ENCODE measurements around the gene SOX6.
"Not testable (repeated sequence)": the region's sequence is repeated elsewhere in the genome, so short reads cannot be mapped to it uniquely, and the experiment has no call there.

Gene SOX6

DNA sequence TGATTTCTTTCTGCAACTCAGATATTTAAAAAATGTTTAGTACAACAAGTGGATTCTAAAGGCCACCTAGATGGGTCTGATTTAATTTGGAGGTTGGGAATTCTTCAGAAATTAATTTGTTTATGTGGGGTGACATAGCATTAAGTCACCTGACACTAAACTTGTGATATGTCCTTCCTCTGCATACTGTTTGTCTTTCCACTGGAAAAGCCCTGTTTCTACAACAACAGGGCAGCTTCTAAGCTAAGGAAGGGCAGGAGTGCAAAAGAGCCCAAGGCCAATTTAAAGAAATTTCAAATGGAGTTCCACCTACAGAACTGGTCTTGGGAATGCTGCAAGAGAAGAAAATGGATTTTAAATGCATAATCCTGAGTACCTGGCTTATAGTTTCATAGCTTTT is 319.2 kb downstream of the SOX6 start:
- no peak for DNase-seq (ENCODE audit: low spot score)

DNA sequence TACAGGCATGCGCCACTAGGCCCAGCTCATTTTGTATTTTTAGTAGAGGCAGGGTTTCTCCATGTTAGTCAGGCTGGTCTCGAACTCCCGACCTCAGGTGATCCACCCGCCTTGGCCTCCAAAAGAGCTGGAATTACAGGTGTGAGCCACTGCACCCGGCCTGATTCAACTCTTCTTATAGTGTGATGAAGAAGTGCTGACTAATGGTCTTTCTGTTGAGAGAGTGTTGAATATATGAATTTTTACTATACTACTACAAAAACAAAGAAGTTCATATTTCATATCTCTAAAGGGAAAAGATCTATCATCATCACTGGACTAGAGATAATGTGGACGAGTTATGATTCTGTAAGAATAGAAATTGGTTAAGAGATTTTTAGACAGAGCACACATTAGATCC is 320.1 kb downstream of the SOX6 start:
- DNase-seq (ENCODE audit: low spot score): no peak

DNA sequence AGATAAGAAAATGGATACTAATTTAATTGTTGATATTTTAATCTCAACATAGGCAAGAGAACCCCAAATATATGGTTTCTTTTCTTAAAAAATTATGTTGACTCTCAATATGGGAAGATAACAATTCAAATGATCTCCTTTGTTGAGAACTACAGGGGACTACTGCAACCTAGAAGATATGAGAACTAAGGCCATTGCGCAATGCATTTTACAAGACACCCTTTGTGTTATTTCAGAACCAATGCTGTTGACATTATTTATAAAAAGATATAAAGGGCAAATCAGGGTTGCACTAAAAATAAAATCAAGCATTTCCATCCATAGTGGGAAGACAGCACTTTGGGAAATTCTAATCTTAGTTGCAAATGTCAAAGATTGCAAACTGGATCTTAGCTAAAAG is 322.3 kb downstream of the SOX6 start:
- DNase-seq (ENCODE audit: low spot score): no peak

DNA sequence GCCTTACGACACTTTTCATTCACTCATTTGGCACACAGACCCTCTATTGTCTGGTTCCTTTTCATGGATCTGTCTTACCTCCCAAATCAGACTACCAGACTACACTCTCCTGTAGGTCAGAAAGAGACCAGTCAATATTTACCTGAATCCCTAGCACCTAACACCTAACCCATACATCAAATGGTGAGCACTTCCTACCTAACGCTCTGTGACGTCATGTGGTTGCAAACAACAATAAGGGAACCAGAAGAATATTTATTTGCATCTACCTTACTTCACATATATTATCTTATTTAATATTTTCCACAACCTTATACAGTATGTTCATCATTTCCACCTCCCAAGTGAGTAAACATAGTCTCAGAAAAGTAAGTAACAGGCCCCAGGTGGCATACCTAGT is 323.4 kb downstream of the SOX6 start:
- no peak for DNase-seq (ENCODE audit: low spot score)

DNA sequence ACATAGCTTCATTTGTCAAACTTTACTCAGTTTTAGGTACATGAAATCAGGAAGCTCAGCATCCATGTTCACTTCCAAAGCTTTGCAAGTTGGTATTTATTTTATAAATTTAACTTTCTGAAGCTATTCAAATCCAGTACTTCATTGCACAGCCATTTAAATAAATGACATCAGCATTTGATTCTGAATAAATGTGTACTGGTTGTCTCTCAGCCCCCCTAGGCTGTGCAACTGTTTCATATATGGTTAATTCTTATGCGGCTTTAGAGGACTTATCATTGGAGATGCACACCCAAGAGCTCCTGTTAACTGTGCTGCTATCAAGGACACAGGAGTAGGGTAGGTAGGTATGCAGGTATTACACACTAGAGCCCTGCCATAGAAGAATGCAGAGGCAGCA is 325.1 kb downstream of the SOX6 start:
- DNase-seq (ENCODE audit: low spot score): no peak

DNA sequence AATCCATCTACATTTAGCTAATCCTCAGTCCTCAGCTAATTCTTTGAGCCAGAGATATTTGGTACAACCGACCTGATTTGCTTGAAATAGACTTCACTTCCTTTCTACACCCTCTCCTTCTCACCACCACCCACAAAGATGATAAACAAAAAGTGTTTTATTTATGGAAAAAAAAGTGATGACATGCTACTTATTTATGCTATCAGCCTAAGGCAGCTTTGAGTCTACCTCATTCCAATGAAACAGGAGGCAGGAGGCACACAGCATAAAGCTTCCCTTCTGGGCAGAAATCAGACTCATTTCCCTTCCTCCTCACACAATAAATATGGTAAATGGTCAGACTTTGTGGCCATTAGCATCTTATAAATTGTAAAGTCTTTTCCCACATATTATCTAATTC is 325.7 kb downstream of the SOX6 start:
- DNase-seq (ENCODE audit: low spot score): no peak

DNA sequence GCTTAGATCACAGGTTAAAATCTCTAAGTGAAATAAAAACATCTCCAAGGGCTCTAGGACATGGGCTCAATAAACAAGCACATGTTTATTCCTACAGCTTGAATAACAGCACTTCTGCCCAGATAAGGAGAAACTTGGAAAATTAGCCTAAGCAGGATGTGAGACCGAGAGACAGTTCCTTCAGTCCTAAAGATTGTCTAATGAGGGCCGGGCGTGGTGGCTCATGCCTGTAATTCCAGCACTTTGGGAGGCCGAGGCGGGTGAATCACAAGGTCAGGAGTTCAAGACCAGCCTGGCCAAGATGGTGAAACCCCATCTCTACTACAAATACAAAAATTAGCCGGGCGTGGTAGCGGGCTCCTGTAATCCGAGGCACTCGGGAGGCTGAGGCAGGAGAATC is 327.2 kb downstream of the SOX6 start:
- not testable (repeated sequence) for DNase-seq (ENCODE audit: low spot score)

DNA sequence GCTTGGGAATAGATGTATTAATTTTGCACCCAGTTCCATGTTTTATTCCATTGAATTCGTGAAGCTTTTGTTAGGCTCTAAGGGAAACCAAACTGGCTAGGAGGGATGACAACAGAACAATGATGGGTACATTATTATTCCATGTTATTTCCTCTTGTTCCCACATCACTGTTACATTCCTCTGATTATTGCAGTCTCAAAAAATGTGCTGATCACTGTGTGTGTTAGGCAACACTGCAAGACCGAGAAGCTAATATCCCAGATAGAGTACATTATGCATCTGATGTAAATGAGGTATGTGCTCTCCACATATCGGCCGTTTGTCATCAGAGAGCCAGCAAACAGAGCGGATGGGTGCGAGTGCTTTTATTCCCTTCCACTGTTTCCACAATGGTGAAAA is 327.9 kb downstream of the SOX6 start:
- no peak for DNase-seq (ENCODE audit: low spot score)

DNA sequence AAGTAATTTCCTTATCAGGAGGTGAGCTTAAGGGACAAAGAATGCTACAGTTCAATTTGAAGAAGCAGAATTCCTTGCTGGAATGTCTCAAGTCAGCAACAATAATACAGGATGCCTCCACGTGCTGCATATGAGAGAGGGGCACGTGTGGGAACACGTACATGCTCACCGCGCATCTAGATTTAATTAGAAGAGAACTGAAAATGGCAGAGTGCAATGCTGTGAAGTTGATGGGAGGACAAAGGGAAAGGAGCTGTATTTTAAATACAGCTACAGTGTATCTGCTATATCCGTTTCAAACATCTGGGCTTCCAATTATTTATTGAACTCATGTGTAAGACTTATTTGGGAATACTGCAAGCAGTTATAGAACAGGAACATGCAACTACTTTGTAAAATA is 328.7 kb downstream of the SOX6 start:
- no peak for DNase-seq (ENCODE audit: low spot score)

DNA sequence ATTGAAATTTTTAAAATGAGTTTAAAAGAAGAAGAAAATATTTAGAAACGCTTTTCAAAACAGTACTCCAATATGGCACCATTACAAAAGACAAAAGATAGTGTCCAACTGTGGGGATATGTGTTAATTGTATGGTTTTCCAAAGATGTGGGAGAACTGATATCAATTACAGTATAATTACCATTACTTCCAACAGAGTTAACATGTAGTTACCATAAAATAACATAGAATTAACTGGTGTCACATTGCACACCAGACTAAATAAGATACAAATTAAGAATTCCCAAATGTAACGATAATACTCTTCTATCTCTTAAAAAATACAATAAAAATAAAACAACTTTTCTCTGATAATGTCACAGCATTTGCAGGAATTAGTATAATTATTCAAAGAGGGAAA is 329.5 kb downstream of the SOX6 start:
- DNase-seq (ENCODE audit: low spot score): no peak

DNA sequence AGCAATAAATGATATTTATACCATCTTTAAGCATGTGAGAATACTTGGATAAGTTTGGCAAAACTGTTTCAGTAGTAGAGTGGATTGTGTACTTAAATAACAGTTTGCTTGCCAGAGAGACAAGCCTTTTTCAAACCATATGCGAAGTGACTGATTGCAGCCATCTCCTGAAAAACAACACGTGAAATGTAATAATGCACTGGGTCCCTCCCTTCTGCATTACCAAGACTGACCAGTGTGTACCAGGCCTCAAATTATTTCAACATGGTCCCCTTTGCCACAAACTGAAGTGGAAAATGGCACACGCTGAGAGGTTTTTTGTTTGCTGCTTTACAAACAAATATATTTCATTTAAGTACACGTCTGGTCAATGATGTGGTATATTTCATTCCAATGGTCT is 337.4 kb downstream of the SOX6 start:
- DNase-seq (ENCODE audit: low spot score): no peak

DNA sequence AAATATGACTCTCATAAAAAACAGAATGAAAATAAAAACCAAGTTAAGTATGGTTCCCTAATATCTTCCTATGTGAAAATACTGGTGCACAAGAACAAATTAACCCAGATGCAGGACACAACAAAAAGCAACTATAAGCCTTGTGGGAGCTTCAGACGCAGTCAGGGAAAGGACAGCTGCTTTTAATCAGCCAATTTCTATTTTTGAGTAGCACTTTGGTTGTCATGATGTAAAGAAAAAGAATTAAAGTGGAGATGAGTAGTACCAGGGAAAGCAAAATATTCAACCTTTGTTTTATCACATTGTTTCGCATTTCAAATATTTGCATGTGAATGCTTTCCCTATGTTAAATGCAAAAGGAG is 339.9 kb downstream of the SOX6 start:
- DNase-seq (ENCODE audit: low spot score): no peak

DNA sequence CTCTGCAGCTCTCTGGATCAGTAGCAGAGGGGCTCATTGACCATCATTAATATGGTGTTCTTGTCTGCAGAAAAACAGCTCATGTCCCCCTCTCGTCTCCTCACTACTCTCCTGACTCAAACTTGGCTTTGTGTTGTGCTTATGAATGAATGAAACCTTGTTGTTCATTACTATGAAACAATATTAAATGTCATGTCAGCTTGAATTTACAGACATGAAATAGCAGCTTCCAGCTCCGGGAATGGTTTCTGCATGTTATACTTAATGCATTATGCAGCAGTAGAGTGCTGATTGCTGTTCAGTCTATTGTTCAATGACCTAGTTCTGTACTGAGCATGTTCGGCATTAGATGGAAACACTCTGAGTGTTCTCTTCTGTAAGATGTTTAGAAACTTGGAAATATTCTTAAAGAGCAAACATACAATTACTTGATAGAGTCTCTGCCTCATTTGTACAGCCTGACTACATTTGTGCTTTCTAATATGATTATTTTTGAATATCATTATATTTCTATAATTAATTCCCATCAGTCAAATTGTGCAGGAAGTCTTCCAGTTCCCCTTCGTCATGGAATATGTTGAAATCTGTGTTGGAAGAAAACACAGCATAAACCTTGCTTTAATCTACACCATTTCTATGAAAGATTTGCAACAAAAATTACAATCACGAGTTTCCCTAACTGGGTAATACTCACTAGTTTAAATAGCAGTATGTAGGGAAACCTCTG is 340.4 kb downstream of the SOX6 start:
- no peak for DNase-seq (ENCODE audit: low spot score)

DNA sequence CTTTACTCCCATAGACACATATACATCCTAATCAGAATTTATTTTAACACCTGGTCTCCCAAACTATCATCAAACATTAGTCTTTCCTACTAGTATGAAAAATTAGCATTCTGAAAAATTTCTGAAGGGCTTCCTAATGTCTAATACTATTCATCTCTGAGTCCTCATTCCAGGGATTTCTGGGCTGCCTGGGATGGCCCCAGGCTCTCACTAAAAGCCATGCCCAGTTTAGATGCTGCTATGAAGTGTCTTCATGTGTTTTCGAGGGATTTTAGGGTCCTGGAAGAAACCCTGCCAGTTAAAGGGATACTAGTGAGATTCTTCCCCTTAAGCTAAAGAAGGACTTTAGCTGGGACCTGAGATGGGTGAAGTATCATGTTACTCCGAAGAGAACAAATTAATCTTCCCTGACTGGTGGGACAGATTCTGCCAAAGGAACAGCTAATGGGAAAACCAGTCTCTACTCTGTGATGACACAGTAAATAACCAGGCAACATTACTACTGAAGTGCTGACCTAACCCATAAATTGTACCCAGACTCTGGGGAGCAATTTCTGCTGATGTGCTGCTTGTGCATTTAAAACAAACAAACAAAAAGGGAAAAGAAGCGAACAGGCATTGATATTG is 342.6 kb downstream of the SOX6 start:
- no peak for DNase-seq (ENCODE audit: low spot score)

DNA sequence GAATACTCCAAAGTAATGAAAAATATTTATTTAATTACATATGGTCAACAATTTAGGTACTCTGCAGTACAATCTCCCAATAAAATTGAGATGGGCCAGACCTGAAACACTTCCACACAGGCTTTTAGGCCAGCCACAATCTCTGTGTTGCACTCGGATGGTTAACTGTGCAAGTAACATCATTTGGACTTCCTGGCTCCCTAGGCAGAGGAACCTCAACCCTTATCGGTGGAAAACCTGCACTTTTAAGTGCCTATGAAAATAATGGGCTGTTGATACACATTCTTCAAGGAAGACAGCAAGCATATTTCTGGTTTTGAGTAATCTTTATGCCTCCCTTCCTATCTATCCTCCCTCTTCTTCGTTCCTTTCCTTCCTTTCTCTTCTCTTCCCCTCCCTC is 343.1 kb downstream of the SOX6 start:
- DNase-seq (ENCODE audit: low spot score): no peak

DNA sequence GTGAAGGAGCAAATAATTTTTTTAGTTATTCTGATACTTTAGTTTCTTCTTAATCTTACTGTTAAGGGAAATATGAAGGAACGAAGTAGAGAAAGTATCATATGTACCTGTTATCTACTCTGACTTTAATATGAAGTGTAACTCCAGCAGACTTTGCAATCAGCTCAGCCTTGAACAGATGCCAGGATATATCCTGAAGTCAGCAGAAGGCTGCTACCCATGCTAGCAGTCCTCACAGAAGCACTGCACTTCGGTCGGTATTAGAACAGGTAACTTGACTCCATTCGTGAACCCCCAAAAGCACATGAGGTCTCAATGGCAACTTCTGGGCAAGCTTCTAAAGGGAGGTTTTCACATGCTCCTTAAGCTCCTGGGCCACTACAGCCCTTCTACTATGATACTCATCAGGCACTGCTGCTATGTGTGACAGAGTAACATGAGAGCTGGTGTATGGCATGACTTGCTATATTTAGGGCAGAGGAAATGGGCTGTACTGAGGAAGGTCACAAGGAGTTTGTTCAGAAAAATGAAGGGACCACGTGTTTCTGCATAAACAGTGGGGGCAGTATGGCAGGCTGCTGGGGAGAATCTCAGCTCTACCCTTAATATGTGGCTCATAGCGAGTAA is 344.1 kb downstream of the SOX6 start:
- peak; percentile 13 for DNase-seq (ENCODE audit: low spot score)

DNA sequence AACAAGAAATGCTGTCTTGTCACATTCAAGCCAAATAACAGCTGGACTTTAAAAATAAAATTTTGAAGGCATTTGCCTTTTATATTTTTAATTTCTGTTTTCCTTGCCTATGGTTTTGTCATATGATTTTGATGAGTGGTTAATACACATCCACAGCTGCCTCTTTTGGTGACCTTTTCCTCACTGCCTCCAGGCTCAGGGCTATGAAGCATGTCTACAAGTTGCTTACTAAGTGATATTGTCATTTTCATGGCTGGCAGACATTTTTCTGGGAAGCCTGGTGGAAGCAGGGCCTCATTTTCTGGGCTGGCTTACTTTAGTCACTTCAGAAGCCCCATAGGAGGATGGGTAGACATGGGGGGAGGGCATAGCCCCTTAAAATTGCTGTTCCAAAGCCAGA is 344.9 kb downstream of the SOX6 start:
- DNase-seq (ENCODE audit: low spot score): no peak

DNA sequence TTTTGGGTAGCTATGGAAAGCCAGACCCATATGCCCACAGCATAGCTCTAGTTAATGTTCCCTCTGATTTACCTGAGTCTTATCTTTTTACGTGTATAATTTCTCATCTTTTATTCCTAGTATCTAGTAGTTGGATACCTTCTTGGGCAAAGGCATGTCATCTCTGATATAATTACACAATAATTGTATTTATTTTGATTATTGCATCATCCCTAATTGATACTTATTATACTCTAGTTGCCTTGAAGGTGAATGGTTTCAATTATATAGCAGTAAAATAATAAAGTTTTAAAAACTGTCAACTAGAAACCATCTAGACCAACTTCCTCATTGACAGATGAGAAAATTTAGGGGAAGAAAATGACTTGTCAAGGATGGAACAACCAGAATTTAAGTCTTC is 347.3 kb downstream of the SOX6 start:
- DNase-seq (ENCODE audit: low spot score): no peak

DNA sequence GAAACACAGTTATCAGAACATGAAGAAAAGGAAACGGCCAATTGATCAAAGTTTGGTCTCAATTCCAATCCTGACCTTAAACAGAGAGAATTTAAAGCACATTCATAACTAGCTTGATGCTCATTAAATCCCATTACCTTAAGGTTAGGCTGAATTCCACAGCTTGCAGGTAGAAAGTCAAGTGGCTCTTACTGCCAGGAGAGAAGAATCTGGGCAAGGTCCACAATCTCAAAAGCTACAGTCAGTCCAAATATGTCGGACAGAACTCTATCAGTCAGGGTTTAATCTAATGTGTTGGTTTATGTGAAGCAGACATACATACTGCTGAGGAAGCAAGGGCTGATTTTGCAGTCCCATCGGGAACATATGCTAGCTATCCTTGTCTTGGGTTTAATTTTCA is 348.8 kb downstream of the SOX6 start:
- no peak for DNase-seq (ENCODE audit: low spot score)

DNA sequence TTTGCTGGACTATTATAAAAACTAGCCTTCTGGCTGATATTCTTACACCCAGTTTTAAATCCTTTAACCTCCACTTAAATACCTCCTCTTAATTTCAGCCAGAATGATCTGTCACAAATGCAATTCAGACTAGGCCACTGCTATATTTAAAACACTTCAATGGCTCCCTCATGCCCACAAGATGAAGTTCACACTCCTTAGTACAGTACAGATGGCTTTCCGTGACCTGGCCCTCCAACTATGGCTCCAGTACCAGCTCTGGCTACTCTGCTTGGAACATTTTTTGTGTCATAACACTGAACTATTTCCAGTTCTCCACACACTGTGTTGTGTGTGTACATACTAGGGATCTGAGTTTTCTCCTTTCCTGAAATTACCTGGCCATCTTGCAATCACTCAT is 353.4 kb downstream of the SOX6 start:
- DNase-seq (ENCODE audit: low spot score): no peak

DNA sequence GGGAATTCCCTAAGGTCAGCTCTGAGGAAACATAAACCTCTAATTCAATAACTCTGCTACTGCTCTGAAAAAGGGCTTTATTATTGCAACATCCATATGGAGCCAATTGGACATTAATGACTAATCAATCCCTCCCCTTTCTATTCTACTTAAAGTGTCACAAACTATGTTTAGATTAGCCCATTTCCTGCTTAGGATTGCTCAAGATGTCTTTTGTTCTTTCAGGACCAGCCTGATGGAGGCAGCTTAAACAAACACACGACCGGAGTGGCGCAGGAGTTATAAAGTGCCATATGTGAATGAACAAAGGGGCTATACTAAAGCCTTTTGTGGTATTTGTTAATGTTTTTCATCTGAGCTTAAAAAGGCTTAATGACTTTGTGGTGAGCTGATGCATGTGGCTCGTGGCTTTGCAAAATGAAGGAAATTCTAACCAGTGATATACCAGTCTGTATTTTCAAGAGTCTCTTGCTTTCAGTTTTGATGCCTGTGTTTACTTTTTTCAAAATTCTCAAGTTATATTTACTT is 354.4 kb downstream of the SOX6 start:
- peak; percentile 73 for DNase-seq (ENCODE audit: low spot score)

DNA sequence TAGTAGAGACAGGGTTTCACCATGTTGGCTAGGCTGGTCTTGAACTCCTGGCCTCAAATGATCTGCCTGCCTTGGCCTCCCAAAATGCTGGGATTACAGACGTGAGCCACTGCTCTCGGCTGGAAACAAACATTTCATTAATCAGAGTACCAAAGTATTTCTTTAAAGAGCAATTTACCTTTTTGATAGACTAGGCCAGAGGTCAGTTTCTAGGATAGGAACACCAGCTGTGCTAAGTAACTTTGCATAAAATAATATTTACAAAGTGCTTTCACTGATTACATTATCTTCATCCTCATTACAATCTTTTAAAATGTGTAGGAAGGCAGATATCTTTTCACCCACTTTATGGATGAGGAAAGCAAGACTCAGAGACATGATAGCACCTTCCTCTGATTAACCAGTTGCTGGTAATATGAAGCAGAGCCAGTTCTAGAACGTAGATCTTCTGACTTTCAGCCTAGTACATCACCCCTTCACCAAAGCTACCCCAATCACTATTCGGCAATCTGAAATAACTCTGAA is 355.2 kb downstream of the SOX6 start:
- DNase-seq (ENCODE audit: low spot score): no peak

DNA sequence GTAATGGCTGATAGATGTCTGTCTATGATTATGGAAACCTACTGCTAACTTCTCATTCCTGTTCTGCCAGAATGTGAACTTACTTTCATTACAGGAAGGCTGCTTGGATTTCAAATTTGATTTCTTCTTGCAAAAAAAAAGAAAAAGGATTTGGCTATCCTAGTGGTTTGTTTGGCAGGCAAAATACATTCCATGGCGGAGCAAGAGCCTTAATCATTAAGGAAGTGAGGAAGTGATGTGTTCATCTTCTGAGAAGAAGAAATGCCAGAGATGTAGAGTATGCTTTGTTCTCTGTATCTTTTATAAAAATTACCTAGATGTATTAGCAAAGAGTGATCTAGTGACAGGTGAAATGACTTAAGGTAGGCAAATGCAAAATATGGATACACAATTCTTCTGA is 356.3 kb downstream of the SOX6 start:
- peak; percentile 10 for DNase-seq (ENCODE audit: low spot score)
